ENCODE data around the gene SDHB. TPM values are rescaled to one million over a fixed set of nuclear protein-coding genes. Genes with fewer than 3 reads are reported as not detected.

The SDHB gene
- total and polyA plus RNA-seq, 9 of the 15 experiments (the other 6 are each of a cell fraction or from before 2014, with no cell fraction given), result 207 to 554 (median 365) TPM

DNA sequence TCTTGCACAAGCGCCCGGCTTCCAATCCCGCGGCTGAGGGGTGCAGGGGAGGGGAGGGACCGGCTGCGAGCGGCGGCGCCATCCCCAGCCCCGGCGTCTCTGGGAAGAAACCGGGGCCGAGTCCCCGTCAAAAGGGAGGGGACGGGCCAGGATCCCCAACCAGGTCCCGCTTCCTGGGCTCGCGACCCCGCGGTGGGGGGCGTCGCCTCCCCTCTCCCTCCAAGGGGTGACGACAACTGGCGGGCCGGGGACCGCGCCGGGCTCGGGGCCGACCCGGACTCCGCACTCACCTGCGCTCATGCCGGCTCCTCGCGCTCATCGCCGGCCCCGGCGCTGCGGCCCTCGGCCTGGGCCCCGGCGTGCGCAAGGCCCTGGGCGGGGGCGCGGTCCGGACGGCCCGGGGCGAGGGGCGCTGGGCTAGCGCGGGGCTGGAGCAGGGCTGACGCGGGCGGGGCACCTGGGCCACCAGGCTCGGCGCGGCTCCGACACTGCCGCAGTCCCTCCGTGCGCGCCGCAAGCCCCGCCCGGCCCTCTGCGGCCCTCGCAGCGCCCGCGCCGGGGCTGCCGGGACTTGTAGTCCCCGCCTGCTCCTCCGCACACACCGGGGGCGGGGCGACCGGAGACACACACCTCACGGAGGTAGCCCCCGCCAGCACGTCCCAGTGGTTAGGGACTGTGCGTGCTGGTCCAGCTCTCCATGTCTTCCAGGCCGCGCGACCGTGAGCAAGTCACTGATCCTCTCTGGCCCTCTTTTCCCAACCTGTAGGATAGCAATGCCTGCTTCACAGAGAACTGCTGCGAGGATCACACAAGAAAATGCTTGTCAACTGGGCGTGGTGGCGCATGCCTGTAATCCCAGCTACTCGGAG is 42.2 kb downstream of the SDHB start, which contains the start of gene ATP13A2 (continued):
- no peak for TF ChIP-seq FOXM1 (IDR thresholded peaks at IDR 0.05; ENCODE audit: low read depth)
- peak; percentile 17; the same call in 1 of the 2 replicates for TF ChIP-seq FOXM1 (CRISPR knock-in tag; IDR thresholded peaks at IDR 0.05; ENCODE audit: low read depth)
- TF ChIP-seq POLR2G (IDR thresholded peaks at IDR 0.05; ENCODE audit: low read depth, low read length), result 0 out of 2 replicates have a peak, but pooled peaks have one; percentile 62
- no peak for TF ChIP-seq ATF1 (CRISPR knock-in tag; IDR thresholded peaks at IDR 0.05)
- peak; percentile 90 for TF ChIP-seq ATF1 (tag; IDR thresholded peaks at IDR 0.05)
- no peak for TF ChIP-seq RNF2 (IDR thresholded peaks at IDR 0.05)
- peak; percentile 64; the same call in 1 of the 2 replicates for TF ChIP-seq MTA3 (IDR thresholded peaks at IDR 0.05; ENCODE audit: borderline replicate concordance)
- TF ChIP-seq ASH1L (IDR thresholded peaks at IDR 0.05; ENCODE audit: borderline replicate concordance, low read depth, partially characterized antibody), result no peak
- peak; percentile 87 for TF ChIP-seq HMGN3 (IDR thresholded peaks at IDR 0.05; ENCODE audit: borderline replicate concordance, extremely low read depth, insufficient read length, low read depth, low read length)
- TF ChIP-seq, protein P1, sequence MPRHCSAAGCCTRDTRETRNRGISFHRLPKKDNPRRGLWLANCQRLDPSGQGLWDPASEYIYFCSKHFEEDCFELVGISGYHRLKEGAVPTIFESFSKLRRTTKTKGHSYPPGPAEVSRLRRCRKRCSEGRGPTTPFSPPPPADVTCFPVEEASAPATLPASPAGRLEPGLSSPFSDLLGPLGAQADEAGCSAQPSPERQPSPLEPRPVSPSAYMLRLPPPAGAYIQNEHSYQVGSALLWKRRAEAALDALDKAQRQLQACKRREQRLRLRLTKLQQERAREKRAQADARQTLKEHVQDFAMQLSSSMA (CRISPR knock-in tag; IDR thresholded peaks at IDR 0.05), result 0 out of 2 replicates have a peak, but pooled peaks have one; percentile 15
- no peak for TF ChIP-seq KDM5B (IDR thresholded peaks at IDR 0.05; ENCODE audit: insufficient replicate concordance, low read depth, low read length)
- TF ChIP-seq, protein P2, sequence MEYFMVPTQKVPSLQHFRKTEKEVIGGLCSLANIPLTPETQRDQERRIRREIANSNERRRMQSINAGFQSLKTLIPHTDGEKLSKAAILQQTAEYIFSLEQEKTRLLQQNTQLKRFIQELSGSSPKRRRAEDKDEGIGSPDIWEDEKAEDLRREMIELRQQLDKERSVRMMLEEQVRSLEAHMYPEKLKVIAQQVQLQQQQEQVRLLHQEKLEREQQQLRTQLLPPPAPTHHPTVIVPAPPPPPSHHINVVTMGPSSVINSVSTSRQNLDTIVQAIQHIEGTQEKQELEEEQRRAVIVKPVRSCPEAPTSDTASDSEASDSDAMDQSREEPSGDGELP (CRISPR knock-in tag; IDR thresholded peaks at IDR 0.05; ENCODE audit: borderline replicate concordance), result peak; percentile 43; the same call in 1 of the 2 replicates
- TF ChIP-seq KLF10 (CRISPR knock-in tag; IDR thresholded peaks at IDR 0.05), result no peak
- peak in 1 of 2 experiments; percentile 25; a peak in 1 of 4 replicates for TF ChIP-seq SIN3A (IDR thresholded peaks at IDR 0.05; ENCODE audit: borderline replicate concordance in 2 of 2, control insufficient read depth in 1 of 2, low read depth in 2 of 2, low read length in 2 of 2)
- peak; percentile 83 for TF ChIP-seq SP1 (CRISPR knock-in tag; IDR thresholded peaks at IDR 0.05)
- peak; percentile 45; the same call in 1 of the 2 replicates for TF ChIP-seq ZBTB7A (IDR thresholded peaks at IDR 0.05; ENCODE audit: borderline replicate concordance, control insufficient read depth, low read depth, low read length)
- TF ChIP-seq MAZ (CRISPR knock-in tag; conservative IDR thresholded peaks at IDR 0.05 in 1 of 2, IDR thresholded peaks at IDR 0.05 in 1 of 2), result peak; percentile 93 to 95
- TF ChIP-seq PHF20 (IDR thresholded peaks at IDR 0.05; ENCODE audit: partially characterized antibody), result no peak
- TF ChIP-seq MBD2 (IDR thresholded peaks at IDR 0.05; ENCODE audit: borderline replicate concordance, low read depth), result peak; percentile 42; the same call in 1 of the 2 replicates
- TF ChIP-seq, protein P3, sequence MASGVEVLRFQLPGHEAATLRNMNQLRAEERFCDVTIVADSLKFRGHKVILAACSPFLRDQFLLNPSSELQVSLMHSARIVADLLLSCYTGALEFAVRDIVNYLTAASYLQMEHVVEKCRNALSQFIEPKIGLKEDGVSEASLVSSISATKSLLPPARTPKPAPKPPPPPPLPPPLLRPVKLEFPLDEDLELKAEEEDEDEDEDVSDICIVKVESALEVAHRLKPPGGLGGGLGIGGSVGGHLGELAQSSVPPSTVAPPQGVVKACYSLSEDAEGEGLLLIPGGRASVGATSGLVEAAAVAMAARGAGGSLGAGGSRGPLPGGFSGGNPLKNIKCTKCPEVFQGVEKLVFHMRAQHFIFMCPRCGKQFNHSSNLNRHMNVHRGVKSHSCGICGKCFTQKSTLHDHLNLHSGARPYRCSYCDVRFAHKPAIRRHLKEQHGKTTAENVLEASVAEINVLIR (CRISPR knock-in tag; IDR thresholded peaks at IDR 0.05), result peak; percentile 68; the same call in 1 of the 2 replicates
- TF ChIP-seq TBP (optimal IDR thresholded peaks at IDR 0.05; ENCODE audit: low read depth, low read length), result peak; percentile 60
- peak in 1 of 2 experiments; percentile 74; a peak in 2 of 4 replicates for TF ChIP-seq HDAC1 (IDR thresholded peaks at IDR 0.05)
- 0 out of 2 replicates have a peak, but pooled peaks have one; percentile 11 for TF ChIP-seq ZEB2 (IDR thresholded peaks at IDR 0.05)
- peak; percentile 85 for TF ChIP-seq RB1 (IDR thresholded peaks at IDR 0.05; ENCODE audit: low read depth)
- TF ChIP-seq, protein P4, sequence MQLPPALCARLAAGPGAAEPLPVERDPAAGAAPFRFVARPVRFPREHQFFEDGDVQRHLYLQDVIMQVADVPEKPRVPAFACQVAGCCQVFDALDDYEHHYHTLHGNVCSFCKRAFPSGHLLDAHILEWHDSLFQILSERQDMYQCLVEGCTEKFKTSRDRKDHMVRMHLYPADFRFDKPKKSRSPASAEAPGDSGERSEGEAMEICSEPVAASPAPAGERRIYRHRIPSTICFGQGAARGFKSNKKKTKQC (CRISPR knock-in tag; IDR thresholded peaks at IDR 0.05), result peak; percentile 74; the same call in 1 of the 2 replicates
